ENCODE results near the gene REM2.

REM2 gene

GRCh38 chr14:22929104-22929960, 46.3 kb downstream of the REM2 start, which contains the start of gene PRMT5:
TSS of gene PRMT5 (minus strand) at chr14:22929376. CDS start at chr14:22929361, 15 bp downstream.
- DNase-seq (ENCODE audit: low spot score): peak; percentile 98

DNA sequence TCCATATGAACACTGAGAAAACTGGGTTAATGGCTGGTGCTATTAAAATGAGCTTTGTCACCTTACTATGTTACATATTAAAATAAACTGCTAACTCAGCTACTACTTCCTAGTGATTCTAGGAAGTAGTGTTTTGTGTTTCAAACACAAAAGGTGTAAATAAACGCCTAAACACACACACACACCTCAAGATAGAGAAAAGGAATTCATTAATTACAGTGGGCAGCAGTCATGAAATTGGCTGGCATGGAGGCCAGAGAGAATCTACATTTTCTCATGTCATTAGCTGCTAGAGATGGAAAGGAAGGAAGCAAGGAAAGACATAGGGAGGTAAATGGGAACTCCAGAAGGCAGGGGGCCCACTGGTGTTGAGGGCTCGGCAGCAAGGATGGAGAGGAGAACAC, 46.9 kb downstream of the REM2 start:
- no peak for DNase-seq (ENCODE audit: low spot score)

DNA sequence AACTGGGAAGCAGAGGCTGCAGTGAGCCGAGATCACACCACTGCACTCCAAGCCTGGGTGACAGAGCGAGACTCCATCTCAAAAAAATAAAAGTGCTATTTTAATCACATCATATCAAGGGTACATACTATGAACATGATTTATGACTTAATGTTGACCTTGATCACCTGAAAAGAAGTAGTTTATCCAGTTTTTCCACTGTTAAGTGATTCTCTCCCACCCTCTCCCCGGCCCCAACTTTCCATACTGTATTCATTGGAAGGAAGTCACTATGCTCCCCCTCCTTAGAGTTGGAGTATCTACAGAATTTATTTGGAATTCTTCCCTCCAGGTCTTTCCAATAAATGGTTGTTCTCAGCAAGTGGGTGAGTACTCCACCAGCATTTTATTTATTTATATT, 49.1 kb downstream of the REM2 start:
- DNase-seq (ENCODE audit: low spot score): no peak

DNA sequence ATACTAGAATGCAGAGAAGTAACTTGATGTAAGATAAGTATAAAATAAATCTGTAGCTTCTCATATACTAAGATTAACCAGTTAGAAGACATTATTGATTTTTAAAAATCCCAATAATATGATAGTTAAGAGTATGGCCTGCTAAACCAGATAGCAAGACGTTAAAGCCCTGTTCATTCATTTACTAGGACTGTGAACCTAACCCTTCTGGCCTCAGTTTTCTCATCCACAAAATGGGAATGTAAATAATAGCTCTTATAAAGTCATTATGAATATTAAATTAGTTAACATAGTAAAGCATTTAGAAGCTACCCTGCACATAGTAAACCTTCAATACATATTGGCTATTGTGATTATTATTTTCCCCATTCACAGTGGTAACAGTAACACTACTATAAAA, 52.1 kb downstream of the REM2 start:
- no peak for DNase-seq (ENCODE audit: low spot score)

All from ecto neural progenitor cell (in vitro differentiated cells).